Endometrium (tissue), 2 donors: Measurements from ENCODE around the gene PLCH2.
"Not testable (repeated sequence)": the region's sequence is repeated elsewhere in the genome, so short reads cannot be mapped to it uniquely, and the experiment has no call there.

ENCODE experiments used
- FAIRE-seq: peaks from 2 replicates; lab custom pipeline; 2012; peaks lifted over from hg19 to GRCh38; lab: Jason Lieb, UNC
- donor health status: control.
- donor health status: control.

Gene PLCH2

GRCh38 chr1:2476061-2476999, at the start of gene PLCH2:
Gene PLCH2 (plus strand): TSS chr1:2476289. CDS start chr1:2476589, 300 bp downstream.
- FAIRE-seq: no peak

GRCh38 chr1:2426540-2426939, 49.5 kb upstream of the PLCH2 start:
- FAIRE-seq: no peak

GRCh38 chr1:2427051-2427450, 49.0 kb upstream of the PLCH2 start:
- no peak for FAIRE-seq

GRCh38 chr1:2427976-2428375, 48.1 kb upstream of the PLCH2 start:
- FAIRE-seq: no peak

GRCh38 chr1:2428490-2428889, 47.6 kb upstream of the PLCH2 start:
- FAIRE-seq: no peak

GRCh38 chr1:2429780-2430591, 46.1 kb upstream of the PLCH2 start:
- FAIRE-seq: no peak

- FAIRE-seq: no peak
Measured at GRCh38 chr1:2430592-2430973, 45.5 kb upstream of the PLCH2 start.

- no peak for FAIRE-seq
Measured at GRCh38 chr1:2431103-2431502, 45.0 kb upstream of the PLCH2 start.

- no peak for FAIRE-seq
Measured at GRCh38 chr1:2431518-2431917, 44.6 kb upstream of the PLCH2 start.

GRCh38 chr1:2432441-2432844, 43.6 kb upstream of the PLCH2 start:
- no peak for FAIRE-seq

- FAIRE-seq: no peak
Measured at GRCh38 chr1:2433196-2433595, 42.9 kb upstream of the PLCH2 start.

GRCh38 chr1:2433936-2434655, 42.0 kb upstream of the PLCH2 start:
- FAIRE-seq: no peak

GRCh38 chr1:2435091-2435490, 41.0 kb upstream of the PLCH2 start:
- FAIRE-seq: no peak

GRCh38 chr1:2435746-2436355, 40.2 kb upstream of the PLCH2 start:
- no peak for FAIRE-seq

GRCh38 chr1:2436876-2437275, 39.2 kb upstream of the PLCH2 start:
- FAIRE-seq: no peak

- no peak for FAIRE-seq
Measured at GRCh38 chr1:2437617-2438016, 38.5 kb upstream of the PLCH2 start.

- no peak for FAIRE-seq
Measured at GRCh38 chr1:2438038-2438437, 38.1 kb upstream of the PLCH2 start.

GRCh38 chr1:2438641-2439040, 37.4 kb upstream of the PLCH2 start:
- no peak for FAIRE-seq

GRCh38 chr1:2439369-2439768, 36.7 kb upstream of the PLCH2 start:
- no peak for FAIRE-seq

- FAIRE-seq: not testable (repeated sequence)
Measured at GRCh38 chr1:2440346-2440745, 35.7 kb upstream of the PLCH2 start.

- no peak for FAIRE-seq
Measured at GRCh38 chr1:2441746-2442145, 34.3 kb upstream of the PLCH2 start.

- FAIRE-seq: no peak
Measured at GRCh38 chr1:2442661-2443060, 33.4 kb upstream of the PLCH2 start.
